Measurements from ENCODE around the gene AKAP5. TPM values are rescaled to one million over a fixed set of nuclear protein-coding genes. Genes with fewer than 3 reads are reported as not detected.

Gene AKAP5
- total and polyA plus RNA-seq, 2 of the 8 experiments (the other 6 are each of a cell fraction or from before 2014, with no cell fraction given), result 0.50 to 3.8 TPM

- ChIA-PET CTCF (ENCODE audit: partially characterized antibody) (interaction anchor here (1.1 kb wide), 1 partner anchor 124 kb away, joined by 3 read pairs; no protein-coding TSS in a partner anchor), POLR2A (ENCODE audit: partially characterized antibody) (interaction anchor here (1.0 kb wide), 1 partner anchor 12 kb away, joined by 3 read pairs; no protein-coding TSS in a partner anchor)
- FAIRE-seq (no peak), DNase-seq (ENCODE audit: low read depth in 1 of 2, low spot score in 2 of 2) (no peak)
- H2BK12ac ChIP-seq (ENCODE audit: low read depth, low read length), result no peak overlapping the region
- H3K23me2 ChIP-seq (ENCODE audit: low read depth, low read length), result peaks cover 13% of the 10 kb centered on the region
- no peak overlapping the region for H2BK15ac ChIP-seq (ENCODE audit: low read length)
- H4K91ac ChIP-seq (replicated peaks; ENCODE audit: insufficient read length, low read length), result no peak overlapping the region
- H2BK120ac ChIP-seq (replicated peaks; ENCODE audit: low read depth, low read length), result no peak overlapping the region
- peaks cover 0 to 4% of the 10 kb centered on the region in 2 experiments for H4K20me1 ChIP-seq (replicated peaks in 1 of 2; ENCODE audit: control insufficient read depth in 1 of 2, insufficient read depth in 2 of 2, low read length in 2 of 2)
- no peak overlapping the region for H3K4me2 ChIP-seq (ENCODE audit: insufficient read depth in 1 of 2, low read depth in 2 of 2, low read length in 2 of 2)
- TF ChIP-seq SIN3A (conservative IDR thresholded peaks at IDR 0.05 in 1 of 2, IDR thresholded peaks at IDR 0.05 in 1 of 2; ENCODE audit: low read depth in 1 of 2, low read length in 2 of 2) (no peak), JUND (IDR thresholded peaks at IDR 0.05; ENCODE audit: low read length) (no peak), SIX5 (IDR thresholded peaks at IDR 0.05; ENCODE audit: low read depth, low read length) (no peak), NANOG (IDR thresholded peaks at IDR 0.05; ENCODE audit: insufficient read depth, low read depth, low read length, poor library complexity, severe bottlenecking) (no peak)
- TF ChIP-seq, protein P1, sequence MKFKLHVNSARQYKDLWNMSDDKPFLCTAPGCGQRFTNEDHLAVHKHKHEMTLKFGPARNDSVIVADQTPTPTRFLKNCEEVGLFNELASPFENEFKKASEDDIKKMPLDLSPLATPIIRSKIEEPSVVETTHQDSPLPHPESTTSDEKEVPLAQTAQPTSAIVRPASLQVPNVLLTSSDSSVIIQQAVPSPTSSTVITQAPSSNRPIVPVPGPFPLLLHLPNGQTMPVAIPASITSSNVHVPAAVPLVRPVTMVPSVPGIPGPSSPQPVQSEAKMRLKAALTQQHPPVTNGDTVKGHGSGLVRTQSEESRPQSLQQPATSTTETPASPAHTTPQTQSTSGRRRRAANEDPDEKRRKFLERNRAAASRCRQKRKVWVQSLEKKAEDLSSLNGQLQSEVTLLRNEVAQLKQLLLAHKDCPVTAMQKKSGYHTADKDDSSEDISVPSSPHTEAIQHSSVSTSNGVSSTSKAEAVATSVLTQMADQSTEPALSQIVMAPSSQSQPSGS (IDR thresholded peaks at IDR 0.05; ENCODE audit: low read length), result no peak
- H2BK5ac ChIP-seq (ENCODE audit: low read depth, low read length), result no peak overlapping the region
- no peak overlapping the region for H3K23ac ChIP-seq (ENCODE audit: insufficient read length)
- no peaks in the 10 kb centered on the region for H3K79me2 ChIP-seq (ENCODE audit: control insufficient read depth in 1 of 2, insufficient read depth in 2 of 2, low read length in 2 of 2)
- H2BK20ac ChIP-seq (ENCODE audit: low read length), result no peak overlapping the region
- no peak overlapping the region for H3K27ac ChIP-seq (ENCODE audit: low read depth, low read length)
- no peaks in the 10 kb centered on the region; a peak in 1 of 8 replicates for H3K36me3 ChIP-seq (ENCODE audit: control insufficient read depth in 2 of 4, insufficient read depth in 4 of 4, low read length in 3 of 4)
- H3K79me1 ChIP-seq (ENCODE audit: low read depth, low read length), result no peaks in the 10 kb centered on the region
- H3K27me3 ChIP-seq (replicated peaks in 1 of 4; ENCODE audit: control insufficient read depth in 3 of 4, extremely low read depth in 1 of 4, insufficient read depth in 3 of 4, low read length in 3 of 4), result no peaks in the 10 kb centered on the region
- H4K8ac ChIP-seq (ENCODE audit: extremely low read depth, insufficient read depth, low read length), result no peak overlapping the region
- no peaks in the 10 kb centered on the region for H3K9me3 ChIP-seq (ENCODE audit: insufficient read depth in 2 of 2, low read depth in 1 of 2, low read length in 1 of 2)
- H3K18ac ChIP-seq (ENCODE audit: extremely low read depth, low read length), result no peak overlapping the region
- no peak overlapping the region for H3K9ac ChIP-seq (replicated peaks in 1 of 4; ENCODE audit: extremely low read depth in 1 of 4, low read depth in 3 of 4, low read length in 3 of 4)
- no peak overlapping the region for H3K56ac ChIP-seq (replicated peaks; ENCODE audit: insufficient read length, low read depth, low read length)
- no peak overlapping the region for H2AK5ac ChIP-seq (ENCODE audit: low read depth, low read length)
- H2AFZ ChIP-seq (ENCODE audit: low read length), result no peak overlapping the region
- no peak overlapping the region for H3K4ac ChIP-seq (replicated peaks; ENCODE audit: insufficient read length, low read depth, low read length)
- H4K5ac ChIP-seq (ENCODE audit: insufficient read length, low read depth, low read length), result no peak overlapping the region
- H3K14ac ChIP-seq (ENCODE audit: insufficient read length), result no peak overlapping the region
- H3K4me1 ChIP-seq (replicated peaks in 1 of 4; ENCODE audit: control insufficient read depth in 3 of 4, insufficient read depth in 4 of 4, low read length in 3 of 4), result peaks cover 0 to 6% (median 4%) of the 10 kb centered on the region in 4 experiments; a peak in 4 of 7 replicates
- H3K4me3 ChIP-seq (ENCODE audit: extremely low read depth in 1 of 4, insufficient read depth in 2 of 4, low read depth in 3 of 4, low read length in 4 of 4), result no peak overlapping the region
These were observed 2.3 kb downstream of the AKAP5 start for GRCh38 chr14:64467566-64467965.
